Astrocyte (in vitro differentiated cells and primary cell): ENCODE results near the gene GPR26. TPM values are rescaled to one million over a fixed set of nuclear protein-coding genes. Genes with fewer than 3 reads are reported as not detected.

Experiments
- DNase-seq: peaks from one replicate; pipeline ENCODE4 v3.0.0-alpha.2; 2010; ENCODE audit warnings: low read depth
- FAIRE-seq: peaks from 2 replicates; lab custom pipeline; 2011; peaks lifted over from hg19 to GRCh38; lab: Jason Lieb, UNC
- H2AFZ ChIP-seq: 2 replicates; pipeline ENCODE4 v1.6.0; 2012; ENCODE audit warnings: low read depth, low read length, inconsistent platforms
- H3K27ac ChIP-seq: 2 replicates; pipeline ENCODE4 v1.5.1; 2011; ENCODE audit warnings: low read depth, low read length, inconsistent platforms
- H3K27me3 ChIP-seq: 2 replicates; pipeline ENCODE4 v1.6.0; 2011; ENCODE audit warnings: low read length, inconsistent platforms; ENCODE audit not compliant: insufficient read depth
- H3K36me3 ChIP-seq: 2 replicates; pipeline ENCODE4 v1.5.1; 2011; ENCODE audit warnings: low read length, inconsistent platforms; ENCODE audit not compliant: insufficient read depth
- H3K4me1 ChIP-seq: 2 replicates; pipeline ENCODE4 v1.5.1; 2011; ENCODE audit warnings: low read length, inconsistent platforms; ENCODE audit not compliant: insufficient read depth
- H3K4me2 ChIP-seq: 2 replicates; pipeline ENCODE4 v1.6.0; 2012; ENCODE audit warnings: low read length, inconsistent platforms
- H3K4me3 ChIP-seq: 2 replicates; pipeline ENCODE4 v1.5.1; 2011; ENCODE audit warnings: low read depth, mild to moderate bottlenecking, low read length, inconsistent platforms; ENCODE audit not compliant: insufficient read depth
- H3K79me2 ChIP-seq: 2 replicates; pipeline ENCODE4 v1.6.0; 2012; ENCODE audit warnings: mild to moderate bottlenecking, low read length, inconsistent platforms; ENCODE audit not compliant: insufficient read depth
- H3K9ac ChIP-seq: 2 replicates; pipeline ENCODE4 v1.6.0; 2012; ENCODE audit warnings: mild to moderate bottlenecking, low read length, inconsistent platforms
- H3K9me3 ChIP-seq: 2 replicates; pipeline ENCODE4 v1.5.1; 2012; ENCODE audit warnings: low read depth, mild to moderate bottlenecking, low read length, inconsistent platforms; ENCODE audit not compliant: insufficient read depth
- H4K20me1 ChIP-seq: 2 replicates; pipeline ENCODE4 v1.6.0; 2012; ENCODE audit warnings: low read length, inconsistent platforms; ENCODE audit not compliant: insufficient read depth
- H3K27ac Mint-ChIP-seq: one replicate; pipeline ENCODE4 v1.8.0; 2021; ENCODE audit warnings: mild to moderate bottlenecking, mixed read lengths; ENCODE audit not compliant: unreplicated experiment
- H3K27me3 Mint-ChIP-seq: one replicate; pipeline ENCODE4 v1.8.0; 2021; ENCODE audit warnings: low read depth, mixed read lengths; ENCODE audit not compliant: unreplicated experiment
- H3K36me3 Mint-ChIP-seq: one replicate; pipeline ENCODE4 v1.8.0; 2021; ENCODE audit warnings: low read depth, mixed read lengths; ENCODE audit not compliant: unreplicated experiment
- H3K4me1 Mint-ChIP-seq: one replicate; pipeline ENCODE4 v1.8.0; 2021; ENCODE audit warnings: low read depth, mixed read lengths; ENCODE audit not compliant: unreplicated experiment
- H3K4me3 Mint-ChIP-seq: one replicate; pipeline ENCODE4 v1.8.0; 2021; ENCODE audit warnings: mild to moderate bottlenecking, moderate library complexity, mixed read lengths; ENCODE audit not compliant: unreplicated experiment
- H3K9me3 Mint-ChIP-seq: one replicate; pipeline ENCODE4 v1.8.0; 2021; ENCODE audit warnings: mild to moderate bottlenecking, mixed read lengths; ENCODE audit not compliant: unreplicated experiment
- EZH2 ChIP-seq: IDR thresholded peaks from 2 replicates; pipeline ENCODE4 v1.6.1; 2012; ENCODE audit warnings: mild to moderate bottlenecking, low read length, inconsistent platforms; ENCODE audit not compliant: insufficient read depth
- total RNA-seq: library from RNA; stranded (reverse); gene quantifications from 2 replicates; pipeline ENCODE4 v1.2.1, GENCODE V29; 2021
- TF ChIP-seq, protein P1 (sequence below): IDR thresholded peaks from 2 replicates; pipeline ENCODE4 v1.5.1; 2011; ENCODE audit warnings: low read depth, mild to moderate bottlenecking, inconsistent platforms, low read length, moderate library complexity; ENCODE audit not compliant: insufficient read depth

Gene GPR26
- total RNA-seq, 1 donor from 2014 or later, result 0.09 TPM

DNA sequence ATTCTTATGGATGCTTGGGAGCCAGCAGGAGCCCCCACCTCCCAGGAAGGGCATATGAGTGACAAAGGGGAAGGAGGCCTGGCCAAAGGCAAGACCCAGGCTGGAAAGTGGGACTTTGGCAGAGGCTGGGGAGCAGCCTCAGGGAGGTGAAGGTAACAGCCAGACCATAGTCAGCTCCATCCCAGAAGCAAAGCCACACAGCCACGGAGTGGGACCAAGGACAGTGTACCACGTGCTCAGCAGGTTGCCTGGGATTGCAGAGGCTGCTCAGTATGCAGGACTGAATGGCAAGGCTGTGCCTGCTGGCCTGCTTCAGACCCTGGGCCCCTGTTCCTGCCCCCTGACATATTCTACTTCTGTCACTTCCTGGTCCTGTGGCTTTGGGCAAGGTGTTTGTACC is 17.6 kb upstream of the GPR26 start:
- H4K20me1 ChIP-seq, result no peaks in the 10 kb centered on the region
- Mint-ChIP-seq H3K27me3 (peaks cover 63% of the 10 kb centered on the region), H3K27ac (no peak overlapping the region), H3K9me3 (peaks cover 4% of the 10 kb centered on the region), H3K4me3 (no peak overlapping the region), H3K36me3 (no peaks in the 10 kb centered on the region), H3K4me1 (no peaks in the 10 kb centered on the region)
- no peak overlapping the region for H3K27ac ChIP-seq
- no peaks in the 10 kb centered on the region for H3K9me3 ChIP-seq
- FAIRE-seq (no peak), DNase-seq (no peak)
- H3K36me3 ChIP-seq, result no peaks in the 10 kb centered on the region
- no peak overlapping the region for H3K9ac ChIP-seq
- H3K79me2 ChIP-seq, result no peaks in the 10 kb centered on the region
- H2AFZ ChIP-seq, result no peak overlapping the region
- no peaks in the 10 kb centered on the region for H3K27me3 ChIP-seq
- no peak for TF ChIP-seq EZH2
- TF ChIP-seq, protein P1, sequence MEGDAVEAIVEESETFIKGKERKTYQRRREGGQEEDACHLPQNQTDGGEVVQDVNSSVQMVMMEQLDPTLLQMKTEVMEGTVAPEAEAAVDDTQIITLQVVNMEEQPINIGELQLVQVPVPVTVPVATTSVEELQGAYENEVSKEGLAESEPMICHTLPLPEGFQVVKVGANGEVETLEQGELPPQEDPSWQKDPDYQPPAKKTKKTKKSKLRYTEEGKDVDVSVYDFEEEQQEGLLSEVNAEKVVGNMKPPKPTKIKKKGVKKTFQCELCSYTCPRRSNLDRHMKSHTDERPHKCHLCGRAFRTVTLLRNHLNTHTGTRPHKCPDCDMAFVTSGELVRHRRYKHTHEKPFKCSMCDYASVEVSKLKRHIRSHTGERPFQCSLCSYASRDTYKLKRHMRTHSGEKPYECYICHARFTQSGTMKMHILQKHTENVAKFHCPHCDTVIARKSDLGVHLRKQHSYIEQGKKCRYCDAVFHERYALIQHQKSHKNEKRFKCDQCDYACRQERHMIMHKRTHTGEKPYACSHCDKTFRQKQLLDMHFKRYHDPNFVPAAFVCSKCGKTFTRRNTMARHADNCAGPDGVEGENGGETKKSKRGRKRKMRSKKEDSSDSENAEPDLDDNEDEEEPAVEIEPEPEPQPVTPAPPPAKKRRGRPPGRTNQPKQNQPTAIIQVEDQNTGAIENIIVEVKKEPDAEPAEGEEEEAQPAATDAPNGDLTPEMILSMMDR, result no peak
- no peak overlapping the region for H3K4me2 ChIP-seq
- no peak overlapping the region for H3K4me3 ChIP-seq
- no peaks in the 10 kb centered on the region for H3K4me1 ChIP-seq

DNA sequence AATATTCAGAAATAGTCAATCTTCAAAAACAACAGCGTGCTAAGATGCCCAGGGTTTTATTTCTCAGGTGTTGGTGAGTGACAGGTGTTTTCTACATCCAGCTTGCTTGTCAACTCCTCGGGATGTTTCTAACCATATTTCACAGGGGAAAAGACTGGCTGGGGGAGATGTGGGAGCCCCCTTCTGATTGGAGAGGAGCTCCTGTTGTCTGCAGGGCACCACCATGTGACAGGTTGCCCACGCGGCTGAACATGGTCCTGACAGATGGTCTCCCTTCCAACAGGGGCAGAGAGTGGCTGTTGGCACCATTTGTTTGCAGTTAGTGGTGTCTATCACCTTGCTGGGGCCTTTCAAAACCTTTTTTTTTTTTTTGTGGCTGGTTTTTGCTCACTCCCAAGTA is 16.5 kb upstream of the GPR26 start:
- Mint-ChIP-seq H3K36me3 (no peaks in the 10 kb centered on the region), H3K4me1 (no peaks in the 10 kb centered on the region), H3K27ac (no peak overlapping the region), H3K27me3 (peaks cover 58% of the 10 kb centered on the region), H3K9me3 (peaks cover 4% of the 10 kb centered on the region), H3K4me3 (no peak overlapping the region)
- Histone ChIP-seq H2AFZ (no peak overlapping the region), H3K36me3 (no peaks in the 10 kb centered on the region), H4K20me1 (no peaks in the 10 kb centered on the region), H3K27me3 (no peaks in the 10 kb centered on the region), H3K27ac (no peak overlapping the region), H3K4me3 (no peak overlapping the region), H3K79me2 (no peaks in the 10 kb centered on the region), H3K4me2 (no peak overlapping the region), H3K9me3 (no peaks in the 10 kb centered on the region), H3K4me1 (no peaks in the 10 kb centered on the region), H3K9ac (no peak overlapping the region)
- no peak for FAIRE-seq
- DNase-seq, result no peak
- no peak for TF ChIP-seq EZH2
- TF ChIP-seq, protein P1, result no peak

DNA sequence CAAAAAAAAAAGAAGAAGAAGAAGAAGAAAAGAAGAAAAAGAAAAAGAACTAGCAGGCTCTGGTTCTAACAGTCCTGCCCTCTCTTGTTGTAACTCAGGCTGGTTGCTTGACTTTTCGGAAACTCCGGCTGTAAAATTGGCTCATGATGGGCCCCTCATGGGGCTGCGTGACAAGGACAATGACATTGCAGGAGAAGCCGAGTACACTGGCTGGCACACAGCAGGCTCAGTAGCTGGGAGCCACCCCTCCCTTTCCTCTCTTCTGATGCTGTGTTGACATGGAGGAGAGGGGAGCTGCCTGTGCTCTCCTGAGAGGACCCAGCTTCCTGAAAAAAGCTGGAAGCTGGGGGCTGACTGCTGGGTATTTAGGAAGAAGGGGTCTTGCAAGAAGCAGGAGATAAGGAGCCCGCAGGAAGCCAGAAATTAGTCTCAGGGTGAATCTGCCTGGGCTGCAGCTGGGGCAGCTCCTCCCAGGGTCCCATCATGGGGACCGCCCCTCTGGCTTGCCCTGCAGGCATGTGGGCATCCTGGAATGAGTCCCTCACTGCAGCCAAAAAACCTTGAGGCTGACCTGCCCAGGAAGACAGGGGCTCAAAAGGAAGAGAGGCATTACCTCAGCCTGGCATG is 14.6 kb upstream of the GPR26 start:
- no peaks in the 10 kb centered on the region for H3K9me3 Mint-ChIP-seq
- H3K4me3 Mint-ChIP-seq, result no peak overlapping the region
- Histone ChIP-seq H3K9ac (no peak overlapping the region), H3K9me3 (no peaks in the 10 kb centered on the region), H3K36me3 (no peaks in the 10 kb centered on the region), H3K79me2 (no peaks in the 10 kb centered on the region), H2AFZ (no peak overlapping the region), H4K20me1 (no peaks in the 10 kb centered on the region), H3K4me3 (no peak overlapping the region), H3K27ac (no peak overlapping the region), H3K27me3 (no peaks in the 10 kb centered on the region), H3K4me1 (no peaks in the 10 kb centered on the region), H3K4me2 (no peak overlapping the region)
- TF ChIP-seq EZH2, result no peak
- TF ChIP-seq, protein P1, result no peak
- no peaks in the 10 kb centered on the region for H3K4me1 Mint-ChIP-seq
- DNase-seq (no peak), FAIRE-seq (no peak)
- H3K27ac Mint-ChIP-seq, result no peak overlapping the region
- peaks cover 42% of the 10 kb centered on the region for H3K27me3 Mint-ChIP-seq
- no peaks in the 10 kb centered on the region for H3K36me3 Mint-ChIP-seq
